HG02970 (cell line): Measurements from ENCODE around the gene PCNX2.

Source experiments
- ATAC-seq: cut with Tn5 transposase; IDR thresholded peaks from one replicate; pipeline ENCODE4 v1.9.1; 2021; ENCODE audit warnings: mild to moderate bottlenecking, moderate library complexity, moderate number of reproducible peaks; ENCODE audit not compliant: unreplicated experiment, low FRiP score

The PCNX2 gene

GRCh38 chr1:233295237-233295974 lies at the start of gene PCNX2:
Gene PCNX2 (minus strand): TSS chr1:233295725. CDS start chr1:233295478, 247 bp downstream.
- ATAC-seq, result peak; percentile 86

GRCh38 chr1:233343262-233343661 lies 47.7 kb upstream of the PCNX2 start:
- ATAC-seq, result no peak

- no peak for ATAC-seq
Measured at GRCh38 chr1:233342086-233342485, 46.6 kb upstream of the PCNX2 start.

GRCh38 chr1:233340966-233341516 lies 45.5 kb upstream of the PCNX2 start:
- no peak for ATAC-seq

GRCh38 chr1:233340031-233340555 lies 44.6 kb upstream of the PCNX2 start:
- ATAC-seq, result no peak

- no peak for ATAC-seq
Measured at GRCh38 chr1:233338102-233338501, 42.6 kb upstream of the PCNX2 start.

GRCh38 chr1:233337505-233337904 lies 42.0 kb upstream of the PCNX2 start:
- ATAC-seq, result no peak

- ATAC-seq, result no peak
Measured at GRCh38 chr1:233336554-233337456, 41.3 kb upstream of the PCNX2 start.

- no peak for ATAC-seq
Measured at GRCh38 chr1:233334092-233334491, 38.6 kb upstream of the PCNX2 start.

- ATAC-seq, result no peak
Measured at GRCh38 chr1:233333086-233333485, 37.6 kb upstream of the PCNX2 start.

- ATAC-seq, result no peak
Measured at GRCh38 chr1:233331676-233332519, 36.4 kb upstream of the PCNX2 start.

- peak; percentile 30 for ATAC-seq
Measured at GRCh38 chr1:233328142-233328921, 32.8 kb upstream of the PCNX2 start.

GRCh38 chr1:233327651-233328141 lies 32.2 kb upstream of the PCNX2 start, which contains the start of gene MAP3K21:
Gene MAP3K21 (plus strand): TSS chr1:233327724. CDS start chr1:233328029, 305 bp downstream.
- peak; percentile 52 for ATAC-seq

GRCh38 chr1:233326811-233327650 lies 31.5 kb upstream of the PCNX2 start:
- ATAC-seq, result peak; percentile 88

GRCh38 chr1:233326319-233326718 lies 30.8 kb upstream of the PCNX2 start:
- ATAC-seq, result no peak

- ATAC-seq, result no peak
Measured at GRCh38 chr1:233323718-233324117, 28.2 kb upstream of the PCNX2 start.

- no peak for ATAC-seq
Measured at GRCh38 chr1:233320023-233320422, 24.5 kb upstream of the PCNX2 start.

GRCh38 chr1:233319272-233319671 lies 23.7 kb upstream of the PCNX2 start:
- ATAC-seq, result no peak
